DND-41 (cell line): ENCODE measurements around the gene ATP12A.

Source experiments
- CTCF ChIP-seq: IDR thresholded peaks from 2 replicates; pipeline ENCODE4 v1.5.1; 2012; ENCODE audit warnings: borderline replicate concordance, low read length, moderate library complexity, mild to moderate bottlenecking; ENCODE audit not compliant: poor library complexity, severe bottlenecking; ENCODE audit errors: extremely low read depth
- EZH2 ChIP-seq: IDR thresholded peaks from 3 replicates; pipeline ENCODE4 v1.6.1; 2012; ENCODE audit warnings: borderline replicate concordance, low read depth, mild to moderate bottlenecking, moderate library complexity, low read length, inconsistent platforms; ENCODE audit not compliant: severe bottlenecking

GRCh38 chr13:24631922-24632321 lies 48.3 kb upstream of the ATP12A start:
- no peak for TF ChIP-seq CTCF
- TF ChIP-seq EZH2: no peak
